ENCODE results near the gene TMEM187.

Gene TMEM187

GRCh38 chrX:153965406-153965805 is 7.1 kb upstream of the TMEM187 start:
- TF ChIP-seq SIN3A (IDR thresholded peaks at IDR 0.05; ENCODE audit: borderline replicate concordance, insufficient read depth, low read length): no peak
- TF ChIP-seq TAF1 (IDR thresholded peaks at IDR 0.05; ENCODE audit: borderline replicate concordance, insufficient read depth, low read length): no peak
- no peak for TF ChIP-seq REST (IDR thresholded peaks at IDR 0.05; ENCODE audit: insufficient read depth in 1 of 2, low read depth in 2 of 2, low read length in 2 of 2)
- TF ChIP-seq FOXP2 (optimal IDR thresholded peaks at IDR 0.05; ENCODE audit: borderline replicate concordance, extremely low read depth, extremely low read length, insufficient read depth): no peak
- TF ChIP-seq POLR2AphosphoS5 (IDR thresholded peaks at IDR 0.05; ENCODE audit: low read depth, low read length): no peak

GRCh38 chrX:153966283-153966688 is 6.3 kb upstream of the TMEM187 start:
- TF ChIP-seq POLR2AphosphoS5 (IDR thresholded peaks at IDR 0.05; ENCODE audit: low read depth, low read length) (no peak), TAF1 (IDR thresholded peaks at IDR 0.05; ENCODE audit: borderline replicate concordance, insufficient read depth, low read length) (no peak), SIN3A (IDR thresholded peaks at IDR 0.05; ENCODE audit: borderline replicate concordance, insufficient read depth, low read length) (no peak), REST (IDR thresholded peaks at IDR 0.05; ENCODE audit: insufficient read depth in 1 of 2, low read depth in 2 of 2, low read length in 2 of 2) (no peak), FOXP2 (optimal IDR thresholded peaks at IDR 0.05; ENCODE audit: borderline replicate concordance, extremely low read depth, extremely low read length, insufficient read depth) (no peak)

- no peak for TF ChIP-seq SIN3A (IDR thresholded peaks at IDR 0.05; ENCODE audit: borderline replicate concordance, insufficient read depth, low read length)
- no peak for TF ChIP-seq TAF1 (IDR thresholded peaks at IDR 0.05; ENCODE audit: borderline replicate concordance, insufficient read depth, low read length)
- no peak for TF ChIP-seq POLR2AphosphoS5 (IDR thresholded peaks at IDR 0.05; ENCODE audit: low read depth, low read length)
- TF ChIP-seq REST (IDR thresholded peaks at IDR 0.05; ENCODE audit: insufficient read depth in 1 of 2, low read depth in 2 of 2, low read length in 2 of 2): no peak
- TF ChIP-seq FOXP2 (optimal IDR thresholded peaks at IDR 0.05; ENCODE audit: borderline replicate concordance, extremely low read depth, extremely low read length, insufficient read depth): no peak
Measured at GRCh38 chrX:153966841-153967535, 5.6 kb upstream of the TMEM187 start.

- TF ChIP-seq POLR2AphosphoS5 (IDR thresholded peaks at IDR 0.05; ENCODE audit: low read depth, low read length) (no peak), TAF1 (IDR thresholded peaks at IDR 0.05; ENCODE audit: borderline replicate concordance, insufficient read depth, low read length) (no peak), SIN3A (IDR thresholded peaks at IDR 0.05; ENCODE audit: borderline replicate concordance, insufficient read depth, low read length) (no peak)
Measured at GRCh38 chrX:153967536-153968224, 4.9 kb upstream of the TMEM187 start.

- TF ChIP-seq SIN3A (IDR thresholded peaks at IDR 0.05; ENCODE audit: borderline replicate concordance, insufficient read depth, low read length): no peak
- no peak for TF ChIP-seq REST (IDR thresholded peaks at IDR 0.05; ENCODE audit: insufficient read depth in 1 of 2, low read depth in 2 of 2, low read length in 2 of 2)
- no peak for TF ChIP-seq POLR2AphosphoS5 (IDR thresholded peaks at IDR 0.05; ENCODE audit: low read depth, low read length)
- TF ChIP-seq FOXP2 (optimal IDR thresholded peaks at IDR 0.05; ENCODE audit: borderline replicate concordance, extremely low read depth, extremely low read length, insufficient read depth): no peak
- TF ChIP-seq TAF1 (IDR thresholded peaks at IDR 0.05; ENCODE audit: borderline replicate concordance, insufficient read depth, low read length): no peak
Measured at GRCh38 chrX:153968255-153968654, 4.3 kb upstream of the TMEM187 start.

Data from PFSK-1 (cell line).